Measurements from ENCODE around the gene AS3MT. TPM values are rescaled to one million over a fixed set of nuclear protein-coding genes. Genes with fewer than 3 reads are reported as not detected.

Gene AS3MT
- total and polyA plus RNA-seq, 10 donors, result 4.3 to 19.0 (median 9.6) TPM

DNA sequence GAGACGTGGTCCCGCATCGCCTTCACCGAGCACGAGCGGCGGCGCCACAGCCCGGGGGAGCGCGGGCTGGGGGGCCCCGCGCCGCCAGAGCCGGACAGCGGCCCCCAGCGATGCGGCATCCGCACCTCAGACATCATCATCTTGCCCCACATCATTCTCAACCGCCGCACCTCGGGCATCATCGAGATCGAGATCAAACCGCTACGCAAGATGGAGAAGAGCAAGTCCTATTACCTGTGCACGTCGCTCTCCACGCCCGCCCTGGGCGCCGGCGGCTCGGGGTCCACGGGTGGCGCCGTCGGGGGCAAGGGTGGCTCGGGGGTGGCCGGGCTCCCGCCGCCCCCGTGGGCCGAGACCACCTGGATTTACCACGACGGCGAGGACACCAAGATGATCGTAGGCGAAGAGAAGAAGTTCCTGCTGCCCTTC is 49.6 kb downstream of the AS3MT start:
- Histone ChIP-seq H3K9me3 (no peaks in the 10 kb centered on the region), H3K4me1 (peaks cover 32 to 66% (median 56%) of the 10 kb centered on the region in 6 donors), H3K4me3 (peak overlapping the region; percentile 93 to 100 (median 98)), H3K36me3 (no peaks in the 10 kb centered on the region), H3K27me3 (replicated peaks in 1 of 7) (peaks cover 0 to 15% (median 0%) of the 10 kb centered on the region in 7 donors), H3K27ac (peak overlapping the region; percentile 75 to 92 (median 88))
- intact Hi-C loops (cut with DNase I; ENCODE audit: low total_unique reads), result loop anchor here (5.0 kb wide), 1 partner anchor 148 kb away; no protein-coding TSS in a partner anchor
- TF ChIP-seq, protein P1, sequence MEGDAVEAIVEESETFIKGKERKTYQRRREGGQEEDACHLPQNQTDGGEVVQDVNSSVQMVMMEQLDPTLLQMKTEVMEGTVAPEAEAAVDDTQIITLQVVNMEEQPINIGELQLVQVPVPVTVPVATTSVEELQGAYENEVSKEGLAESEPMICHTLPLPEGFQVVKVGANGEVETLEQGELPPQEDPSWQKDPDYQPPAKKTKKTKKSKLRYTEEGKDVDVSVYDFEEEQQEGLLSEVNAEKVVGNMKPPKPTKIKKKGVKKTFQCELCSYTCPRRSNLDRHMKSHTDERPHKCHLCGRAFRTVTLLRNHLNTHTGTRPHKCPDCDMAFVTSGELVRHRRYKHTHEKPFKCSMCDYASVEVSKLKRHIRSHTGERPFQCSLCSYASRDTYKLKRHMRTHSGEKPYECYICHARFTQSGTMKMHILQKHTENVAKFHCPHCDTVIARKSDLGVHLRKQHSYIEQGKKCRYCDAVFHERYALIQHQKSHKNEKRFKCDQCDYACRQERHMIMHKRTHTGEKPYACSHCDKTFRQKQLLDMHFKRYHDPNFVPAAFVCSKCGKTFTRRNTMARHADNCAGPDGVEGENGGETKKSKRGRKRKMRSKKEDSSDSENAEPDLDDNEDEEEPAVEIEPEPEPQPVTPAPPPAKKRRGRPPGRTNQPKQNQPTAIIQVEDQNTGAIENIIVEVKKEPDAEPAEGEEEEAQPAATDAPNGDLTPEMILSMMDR (IDR thresholded peaks at IDR 0.05 in 8 of 11, conservative IDR thresholded peaks at IDR 0.05 in 3 of 11), result no peak
- TF ChIP-seq POLR2A (IDR thresholded peaks at IDR 0.05), result no peak
- TF ChIP-seq POLR2AphosphoS5 (IDR thresholded peaks at IDR 0.05), result no peak
- 1 to 2% (median 1%) methylated on average over 29 to 49 of the region's 49 CpGs for WGBS, 5 donors
- DNase-seq, result peak; percentile 87

DNA sequence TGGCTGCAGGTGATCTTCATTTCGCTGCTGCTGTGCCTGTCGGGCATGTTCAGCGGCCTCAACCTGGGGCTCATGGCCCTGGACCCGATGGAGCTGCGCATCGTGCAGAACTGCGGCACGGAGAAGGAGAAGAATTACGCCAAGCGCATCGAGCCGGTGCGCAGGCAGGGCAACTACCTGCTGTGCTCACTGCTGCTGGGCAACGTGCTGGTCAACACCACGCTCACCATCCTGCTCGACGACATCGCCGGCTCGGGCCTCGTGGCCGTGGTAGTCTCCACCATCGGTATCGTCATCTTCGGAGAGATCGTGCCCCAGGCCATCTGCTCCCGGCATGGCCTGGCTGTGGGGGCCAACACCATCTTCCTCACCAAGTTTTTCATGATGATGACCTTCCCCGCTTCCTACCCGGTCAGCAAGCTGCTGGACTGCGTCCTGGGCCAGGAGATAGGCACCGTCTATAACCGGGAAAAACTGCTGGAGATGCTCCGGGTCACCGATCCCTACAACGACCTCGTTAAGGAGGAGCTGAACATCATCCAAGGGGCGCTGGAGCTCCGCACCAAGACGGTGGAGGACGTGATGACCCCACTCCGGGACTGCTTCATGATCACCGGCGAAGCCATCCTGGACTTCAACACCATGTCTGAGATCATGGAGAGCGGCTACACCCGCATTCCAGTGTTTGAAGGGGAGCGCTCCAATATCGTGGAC is 50.1 kb downstream of the AS3MT start:
- WGBS, 5 donors, result 40 to 48% (median 43%) methylated on average over 35 to 47 of the region's 47 CpGs
- Histone ChIP-seq H3K27me3 (replicated peaks in 1 of 7) (peaks cover 0 to 15% (median 0%) of the 10 kb centered on the region in 7 donors), H3K4me3 (peak overlapping the region; percentile 93 to 100 (median 98)), H3K27ac (peak overlapping the region in 2 of 8 donors; percentile 91), H3K36me3 (no peaks in the 10 kb centered on the region), H3K9me3 (no peaks in the 10 kb centered on the region), H3K4me1 (peaks cover 32 to 72% (median 57%) of the 10 kb centered on the region in 6 donors)
- DNase-seq, result peak; percentile 84
- TF ChIP-seq, protein P1 (IDR thresholded peaks at IDR 0.05 in 8 of 11, conservative IDR thresholded peaks at IDR 0.05 in 3 of 11), result no peak
- TF ChIP-seq POLR2A (IDR thresholded peaks at IDR 0.05) (no peak), POLR2AphosphoS5 (IDR thresholded peaks at IDR 0.05) (peak in 1 of 3 donors; percentile 11)
- intact Hi-C loops (cut with DNase I; ENCODE audit: low total_unique reads), result loop anchor here (5.0 kb wide), 1 partner anchor 148 kb away; no protein-coding TSS in a partner anchor

DNA sequence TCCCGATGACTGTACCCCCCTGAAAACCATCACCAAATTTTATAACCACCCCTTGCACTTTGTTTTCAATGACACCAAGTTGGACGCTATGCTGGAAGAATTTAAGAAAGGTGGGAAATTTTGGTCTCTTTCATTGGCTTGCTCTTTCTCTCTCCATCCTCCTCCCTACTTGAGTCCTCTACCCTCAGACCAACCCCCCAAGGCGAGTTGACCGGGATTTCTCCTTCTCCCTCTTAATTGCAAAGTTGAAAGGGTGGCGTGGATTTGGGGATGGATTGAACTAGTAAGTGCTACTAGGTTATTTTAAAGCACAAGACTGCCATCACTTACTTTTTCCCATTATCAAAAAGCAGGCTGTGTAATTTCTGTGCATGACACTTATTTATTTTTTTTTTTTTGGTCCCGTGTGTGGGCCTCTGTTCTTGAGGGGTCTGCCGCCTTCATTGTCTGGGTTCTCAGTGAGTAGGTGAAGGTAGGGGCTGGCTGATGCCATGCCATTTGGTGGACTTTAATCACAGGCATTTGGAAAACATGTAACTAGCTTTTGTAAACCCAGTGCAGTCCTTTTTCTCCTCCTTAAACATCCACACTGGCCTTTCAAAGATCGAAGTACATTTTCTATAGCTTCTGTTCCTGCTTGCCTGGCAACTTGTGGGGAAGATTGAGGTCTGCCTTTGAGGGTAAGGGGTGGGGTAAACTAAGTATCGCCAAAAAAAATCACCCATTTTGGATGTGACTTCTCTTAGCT is 50.9 kb downstream of the AS3MT start:
- DNase-seq, result no peak
- 73 to 81% (median 75%) methylated on average over 9 of the region's 9 CpGs for WGBS, 5 donors
- Histone ChIP-seq H3K27me3 (replicated peaks in 1 of 7) (peaks cover 0 to 15% (median 0%) of the 10 kb centered on the region in 7 donors), H3K4me3 (peak overlapping the region in 7 of 8 donors; percentile 93 to 100 (median 98)), H3K4me1 (peaks cover 32 to 73% (median 57%) of the 10 kb centered on the region in 6 donors), H3K9me3 (no peaks in the 10 kb centered on the region), H3K27ac (no peak overlapping the region), H3K36me3 (no peaks in the 10 kb centered on the region)
- intact Hi-C loops (cut with DNase I; ENCODE audit: low total_unique reads), result loop anchor here (5.0 kb wide), 1 partner anchor 147 kb away; no protein-coding TSS in a partner anchor
- TF ChIP-seq, protein P1 (IDR thresholded peaks at IDR 0.05 in 8 of 11, conservative IDR thresholded peaks at IDR 0.05 in 3 of 11), result no peak
- no peak for TF ChIP-seq POLR2A (IDR thresholded peaks at IDR 0.05)
- TF ChIP-seq POLR2AphosphoS5 (IDR thresholded peaks at IDR 0.05), result no peak

Measured in spleen (tissue), 11 donors.